ENCODE results near the gene ANKAR.
"Not testable (repeated sequence)": the region's sequence is repeated elsewhere in the genome, so short reads cannot be mapped to it uniquely, and the experiment has no call there.

The ANKAR gene

GRCh38 chr2:189679226-189679625, 4.8 kb downstream of the ANKAR start:
- H3K4me3 ChIP-seq (ENCODE audit: extremely low read depth, insufficient read depth, low read length, poor library complexity, severe bottlenecking): no peak overlapping the region

GRCh38 chr2:189681203-189681602, 6.7 kb downstream of the ANKAR start:
- 86 to 100% methylated on average over 1 of the region's 1 CpG for WGBS, 2 experiments (ENCODE audit: insufficient coverage in 2 of 2)
- Histone ChIP-seq H3K9me3 (ENCODE audit: control insufficient read depth, low read length) (peaks cover 3% of the 10 kb centered on the region), H3K4me1 (ENCODE audit: control insufficient read depth, insufficient read depth, low read length, poor library complexity, severe bottlenecking) (no peaks in the 10 kb centered on the region), H3K4me3 (ENCODE audit: extremely low read depth, insufficient read depth, low read length, poor library complexity, severe bottlenecking) (no peak overlapping the region), H3K27ac (ENCODE audit: low read depth, low read length, severe bottlenecking) (no peak overlapping the region), H3K36me3 (ENCODE audit: control insufficient read depth, insufficient read depth, low read length) (peaks cover 6% of the 10 kb centered on the region)

More at GRCh38 chr2:189679226-189679625, 4.8 kb downstream of the ANKAR start:
- peaks cover 3% of the 10 kb centered on the region for H3K9me3 ChIP-seq (ENCODE audit: control insufficient read depth, low read length)
- peaks cover 12% of the 10 kb centered on the region for H3K36me3 ChIP-seq (ENCODE audit: control insufficient read depth, insufficient read depth, low read length)
- no peaks in the 10 kb centered on the region for H3K4me1 ChIP-seq (ENCODE audit: control insufficient read depth, insufficient read depth, low read length, poor library complexity, severe bottlenecking)
- H3K27ac ChIP-seq (ENCODE audit: low read depth, low read length, severe bottlenecking): no peak overlapping the region

- Histone ChIP-seq H3K4me1 (ENCODE audit: control insufficient read depth, insufficient read depth, low read length, poor library complexity, severe bottlenecking) (no peaks in the 10 kb centered on the region), H3K27ac (ENCODE audit: low read depth, low read length, severe bottlenecking) (no peak overlapping the region), H3K9me3 (ENCODE audit: control insufficient read depth, low read length) (peaks cover 3% of the 10 kb centered on the region), H3K36me3 (ENCODE audit: control insufficient read depth, insufficient read depth, low read length) (peaks cover under 1% of the 10 kb centered on the region), H3K4me3 (ENCODE audit: extremely low read depth, insufficient read depth, low read length, poor library complexity, severe bottlenecking) (no peak overlapping the region)
These were observed 7.4 kb downstream of the ANKAR start for GRCh38 chr2:189681903-189682302.

- 69 to 73% methylated on average over 1 of the region's 1 CpG for WGBS, 2 experiments (ENCODE audit: insufficient coverage in 2 of 2)
- Histone ChIP-seq H3K27ac (ENCODE audit: low read depth, low read length, severe bottlenecking) (no peak overlapping the region), H3K4me1 (ENCODE audit: control insufficient read depth, insufficient read depth, low read length, poor library complexity, severe bottlenecking) (no peaks in the 10 kb centered on the region), H3K36me3 (ENCODE audit: control insufficient read depth, insufficient read depth, low read length) (no peaks in the 10 kb centered on the region), H3K4me3 (ENCODE audit: extremely low read depth, insufficient read depth, low read length, poor library complexity, severe bottlenecking) (no peak overlapping the region), H3K9me3 (ENCODE audit: control insufficient read depth, low read length) (peaks cover under 1% of the 10 kb centered on the region)
These were observed 8.9 kb downstream of the ANKAR start for GRCh38 chr2:189683348-189683747.

GRCh38 chr2:189684811-189685210, 10.3 kb downstream of the ANKAR start:
- no peaks in the 10 kb centered on the region for H3K36me3 ChIP-seq (ENCODE audit: control insufficient read depth, insufficient read depth, low read length)
- no peak overlapping the region for H3K4me3 ChIP-seq (ENCODE audit: extremely low read depth, insufficient read depth, low read length, poor library complexity, severe bottlenecking)
- WGBS, 2 experiments (ENCODE audit: insufficient coverage in 2 of 2): no CpG with 5 or more reads among the region's 1 CpG
- H3K9me3 ChIP-seq (ENCODE audit: control insufficient read depth, low read length): no peaks in the 10 kb centered on the region
- H3K4me1 ChIP-seq (ENCODE audit: control insufficient read depth, insufficient read depth, low read length, poor library complexity, severe bottlenecking): no peaks in the 10 kb centered on the region
- H3K27ac ChIP-seq (ENCODE audit: low read depth, low read length, severe bottlenecking): no peak overlapping the region

- no peak overlapping the region for H3K4me3 ChIP-seq (ENCODE audit: extremely low read depth, insufficient read depth, low read length, poor library complexity, severe bottlenecking)
- H3K27ac ChIP-seq (ENCODE audit: low read depth, low read length, severe bottlenecking): no peak overlapping the region
- no peaks in the 10 kb centered on the region for H3K36me3 ChIP-seq (ENCODE audit: control insufficient read depth, insufficient read depth, low read length)
- no peaks in the 10 kb centered on the region for H3K9me3 ChIP-seq (ENCODE audit: control insufficient read depth, low read length)
- no peaks in the 10 kb centered on the region for H3K4me1 ChIP-seq (ENCODE audit: control insufficient read depth, insufficient read depth, low read length, poor library complexity, severe bottlenecking)
- WGBS, 2 experiments (ENCODE audit: insufficient coverage in 2 of 2): 65% methylated on average over 2 of the region's 2 CpGs
These were observed 11.2 kb downstream of the ANKAR start for GRCh38 chr2:189685540-189686229.

GRCh38 chr2:189687796-189688195, 13.3 kb downstream of the ANKAR start:
- WGBS, 2 experiments (ENCODE audit: insufficient coverage in 2 of 2): no CpG with 5 or more reads among the region's 1 CpG
- not testable (repeated sequence) for H3K4me1 ChIP-seq (ENCODE audit: control insufficient read depth, insufficient read depth, low read length, poor library complexity, severe bottlenecking); H3K9me3 ChIP-seq (ENCODE audit: control insufficient read depth, low read length); H3K27ac ChIP-seq (ENCODE audit: low read depth, low read length, severe bottlenecking); H3K36me3 ChIP-seq (ENCODE audit: control insufficient read depth, insufficient read depth, low read length); H3K4me3 ChIP-seq (ENCODE audit: extremely low read depth, insufficient read depth, low read length, poor library complexity, severe bottlenecking)

GRCh38 chr2:189696223-189696622, 21.8 kb downstream of the ANKAR start:
- WGBS, 2 experiments (ENCODE audit: insufficient coverage in 2 of 2): 92% methylated on average over 2 of the region's 3 CpGs; no CpG with 5 or more reads in 1 of the 2 experiments
- Histone ChIP-seq H3K4me1 (ENCODE audit: control insufficient read depth, insufficient read depth, low read length, poor library complexity, severe bottlenecking) (no peaks in the 10 kb centered on the region), H3K9me3 (ENCODE audit: control insufficient read depth, low read length) (no peaks in the 10 kb centered on the region), H3K36me3 (ENCODE audit: control insufficient read depth, insufficient read depth, low read length) (no peaks in the 10 kb centered on the region), H3K27ac (ENCODE audit: low read depth, low read length, severe bottlenecking) (no peak overlapping the region), H3K4me3 (ENCODE audit: extremely low read depth, insufficient read depth, low read length, poor library complexity, severe bottlenecking) (no peak overlapping the region)

- 60% methylated on average over 1 of the region's 6 CpGs for WGBS, 2 experiments (ENCODE audit: insufficient coverage in 2 of 2)
- no peaks in the 10 kb centered on the region for H3K36me3 ChIP-seq (ENCODE audit: control insufficient read depth, insufficient read depth, low read length)
- H3K9me3 ChIP-seq (ENCODE audit: control insufficient read depth, low read length): no peaks in the 10 kb centered on the region
- no peak overlapping the region for H3K27ac ChIP-seq (ENCODE audit: low read depth, low read length, severe bottlenecking)
- H3K4me1 ChIP-seq (ENCODE audit: control insufficient read depth, insufficient read depth, low read length, poor library complexity, severe bottlenecking): no peaks in the 10 kb centered on the region
- H3K4me3 ChIP-seq (ENCODE audit: extremely low read depth, insufficient read depth, low read length, poor library complexity, severe bottlenecking): no peak overlapping the region
These were observed 23.8 kb downstream of the ANKAR start for GRCh38 chr2:189698020-189698887.

- H3K36me3 ChIP-seq (ENCODE audit: control insufficient read depth, insufficient read depth, low read length): no peaks in the 10 kb centered on the region
- H3K9me3 ChIP-seq (ENCODE audit: control insufficient read depth, low read length): no peaks in the 10 kb centered on the region
- no peaks in the 10 kb centered on the region for H3K4me1 ChIP-seq (ENCODE audit: control insufficient read depth, insufficient read depth, low read length, poor library complexity, severe bottlenecking)
- H3K4me3 ChIP-seq (ENCODE audit: extremely low read depth, insufficient read depth, low read length, poor library complexity, severe bottlenecking): no peak overlapping the region
- H3K27ac ChIP-seq (ENCODE audit: low read depth, low read length, severe bottlenecking): no peak overlapping the region
- no CpG with 5 or more reads among the region's 2 CpGs for WGBS, 2 experiments (ENCODE audit: insufficient coverage in 2 of 2)
These were observed 26.2 kb downstream of the ANKAR start for GRCh38 chr2:189700681-189701080.

- H3K4me1 ChIP-seq (ENCODE audit: control insufficient read depth, insufficient read depth, low read length, poor library complexity, severe bottlenecking): no peaks in the 10 kb centered on the region
- H3K9me3 ChIP-seq (ENCODE audit: control insufficient read depth, low read length): no peaks in the 10 kb centered on the region
- H3K27ac ChIP-seq (ENCODE audit: low read depth, low read length, severe bottlenecking): no peak overlapping the region
- no peak overlapping the region for H3K4me3 ChIP-seq (ENCODE audit: extremely low read depth, insufficient read depth, low read length, poor library complexity, severe bottlenecking)
- no peaks in the 10 kb centered on the region for H3K36me3 ChIP-seq (ENCODE audit: control insufficient read depth, insufficient read depth, low read length)
These were observed 27.6 kb downstream of the ANKAR start for GRCh38 chr2:189702071-189702470.
